Suprapubic skin (tissue), 4 donors: ENCODE data around the gene RASGEF1B.

Source experiments
- EP300 ChIP-seq: sonication (generic); formaldehyde crosslinking; IDR thresholded peaks from one replicate; pipeline ENCODE4 v1.6.1; 2017; ENCODE audit warnings: antibody characterized with exemption
- POLR2AphosphoS5 ChIP-seq, 3 donors: sonication (generic); formaldehyde crosslinking; IDR thresholded peaks; one replicate each; pipeline ENCODE4 v1.6.1; 2017; ENCODE audit warnings: antibody characterized with exemption in 3 of 3
- TF ChIP-seq, protein P1 (sequence below), 2 donors: fragments of 200-600 bp in 1 of 2; fragments of 450-650 bp in 1 of 2; sonication (generic) in 1 of 2; IDR thresholded peaks; one replicate each; pipeline ENCODE4 v1.5.1; 2016 to 2019; ENCODE audit warnings: antibody characterized with exemption in 2 of 2, mild to moderate bottlenecking in 1 of 2, moderate library complexity in 1 of 2

GRCh38 chr4:81519427-81519773, 47.7 kb upstream of the RASGEF1B start:
- TF ChIP-seq, protein P1, sequence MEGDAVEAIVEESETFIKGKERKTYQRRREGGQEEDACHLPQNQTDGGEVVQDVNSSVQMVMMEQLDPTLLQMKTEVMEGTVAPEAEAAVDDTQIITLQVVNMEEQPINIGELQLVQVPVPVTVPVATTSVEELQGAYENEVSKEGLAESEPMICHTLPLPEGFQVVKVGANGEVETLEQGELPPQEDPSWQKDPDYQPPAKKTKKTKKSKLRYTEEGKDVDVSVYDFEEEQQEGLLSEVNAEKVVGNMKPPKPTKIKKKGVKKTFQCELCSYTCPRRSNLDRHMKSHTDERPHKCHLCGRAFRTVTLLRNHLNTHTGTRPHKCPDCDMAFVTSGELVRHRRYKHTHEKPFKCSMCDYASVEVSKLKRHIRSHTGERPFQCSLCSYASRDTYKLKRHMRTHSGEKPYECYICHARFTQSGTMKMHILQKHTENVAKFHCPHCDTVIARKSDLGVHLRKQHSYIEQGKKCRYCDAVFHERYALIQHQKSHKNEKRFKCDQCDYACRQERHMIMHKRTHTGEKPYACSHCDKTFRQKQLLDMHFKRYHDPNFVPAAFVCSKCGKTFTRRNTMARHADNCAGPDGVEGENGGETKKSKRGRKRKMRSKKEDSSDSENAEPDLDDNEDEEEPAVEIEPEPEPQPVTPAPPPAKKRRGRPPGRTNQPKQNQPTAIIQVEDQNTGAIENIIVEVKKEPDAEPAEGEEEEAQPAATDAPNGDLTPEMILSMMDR (IDR thresholded peaks at IDR 0.05), result no peak
- TF ChIP-seq EP300, result no peak
- no peak for TF ChIP-seq POLR2AphosphoS5 (IDR thresholded peaks at IDR 0.05)
